HG02642 (cell line): Measurements from ENCODE around the gene FAM53B.
A peak's percentile ranks its signal among the peaks of the same experiment; 100 is the strongest.

ENCODE experiments used
- ATAC-seq: cut with Tn5 transposase; IDR thresholded peaks from one replicate; pipeline ENCODE4 v1.9.1; 2021; ENCODE audit warnings: mild to moderate bottlenecking; ENCODE audit not compliant: unreplicated experiment, poor library complexity

Gene FAM53B

DNA sequence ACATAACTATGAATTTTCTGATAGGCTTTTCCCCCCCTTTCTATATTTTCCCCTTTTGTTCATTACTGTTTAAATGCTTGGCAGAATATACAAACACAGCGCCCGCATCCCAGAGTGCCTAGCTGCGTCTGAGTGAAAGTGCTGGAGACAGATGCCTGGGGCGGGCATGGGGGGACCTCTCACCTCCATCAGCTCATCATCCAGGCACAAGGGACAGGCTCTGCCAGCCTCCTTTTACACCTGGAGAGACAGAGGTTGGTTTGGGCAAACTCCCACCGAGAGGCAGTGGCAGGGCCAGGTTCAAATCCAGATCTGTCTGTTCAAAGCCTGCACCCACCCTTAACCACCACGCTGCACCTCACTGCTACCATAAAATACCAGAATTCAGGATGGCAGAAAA is 104.5 kb downstream of the FAM53B start:
- no peak for ATAC-seq

DNA sequence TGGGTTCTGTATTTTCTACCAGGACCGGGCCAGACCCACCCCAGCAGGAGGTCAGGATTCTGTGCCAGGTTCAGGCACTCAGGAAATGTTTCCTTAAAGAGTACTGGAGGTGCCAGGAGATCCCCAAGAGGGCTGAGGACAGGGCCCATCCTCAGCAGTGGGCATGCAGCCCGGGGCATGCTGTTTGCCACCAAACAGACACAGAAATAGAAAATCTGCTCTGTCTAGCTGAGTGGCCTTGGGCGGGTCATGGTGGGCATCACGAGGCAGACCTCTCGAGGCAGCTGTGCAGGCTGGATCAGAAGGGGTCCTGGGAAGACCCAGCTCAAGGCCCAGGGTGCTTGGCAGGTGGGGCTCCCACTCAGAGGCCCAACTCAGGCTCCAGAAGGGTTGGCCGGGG is 105.0 kb downstream of the FAM53B start:
- no peak for ATAC-seq

DNA sequence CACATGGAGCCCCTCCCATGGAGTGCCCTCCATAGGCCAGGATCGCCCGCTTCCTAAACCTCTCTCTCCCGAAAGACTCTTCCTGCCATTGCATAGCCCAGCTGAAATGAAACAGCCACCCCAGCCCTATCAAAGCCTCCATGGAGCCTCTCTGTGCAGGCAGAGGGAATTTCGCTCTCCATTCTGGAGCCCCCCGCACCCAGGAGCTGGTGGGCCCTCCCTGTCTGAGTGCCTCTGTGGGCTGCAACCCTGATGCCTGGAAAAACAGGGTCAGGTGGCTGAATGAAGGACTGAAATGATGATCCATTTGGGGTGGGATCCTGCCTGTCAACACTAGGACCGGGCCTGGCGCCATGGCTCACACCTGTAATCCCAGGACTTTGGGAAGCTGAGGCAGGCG is 106.4 kb downstream of the FAM53B start:
- no peak for ATAC-seq

DNA sequence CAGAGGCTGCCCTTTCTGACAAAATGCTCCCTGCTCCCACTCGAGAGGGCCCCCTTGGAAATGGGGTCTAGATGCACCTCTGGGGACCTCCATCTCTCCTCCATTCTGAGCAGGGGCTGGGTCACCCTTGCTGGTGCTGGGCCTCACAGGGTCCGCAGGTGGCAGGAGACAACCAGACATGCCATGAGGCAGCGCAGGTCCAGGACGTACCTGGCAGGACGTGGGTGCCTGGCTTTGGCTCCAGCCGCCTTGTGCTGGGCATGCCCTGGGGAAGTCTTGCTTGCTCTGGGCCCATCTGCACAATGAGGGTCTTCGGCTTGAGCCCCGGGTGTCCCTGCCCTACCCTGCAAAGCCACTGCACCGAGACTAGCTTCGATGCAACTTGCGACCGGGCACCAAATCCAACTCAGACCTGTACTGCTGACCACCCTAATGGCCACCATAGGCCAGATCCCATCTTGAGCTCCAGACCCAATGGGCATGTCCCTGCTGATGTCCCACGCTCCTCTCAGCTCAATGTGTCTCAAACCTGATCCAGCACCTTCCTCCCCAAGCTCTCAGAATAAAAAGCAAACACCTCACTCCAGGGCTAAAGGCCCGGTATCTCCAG is 107.0 kb downstream of the FAM53B start:
- no peak for ATAC-seq

GRCh38 chr10:124636271-124636995 is 107.7 kb downstream of the FAM53B start:
- ATAC-seq = no peak

DNA sequence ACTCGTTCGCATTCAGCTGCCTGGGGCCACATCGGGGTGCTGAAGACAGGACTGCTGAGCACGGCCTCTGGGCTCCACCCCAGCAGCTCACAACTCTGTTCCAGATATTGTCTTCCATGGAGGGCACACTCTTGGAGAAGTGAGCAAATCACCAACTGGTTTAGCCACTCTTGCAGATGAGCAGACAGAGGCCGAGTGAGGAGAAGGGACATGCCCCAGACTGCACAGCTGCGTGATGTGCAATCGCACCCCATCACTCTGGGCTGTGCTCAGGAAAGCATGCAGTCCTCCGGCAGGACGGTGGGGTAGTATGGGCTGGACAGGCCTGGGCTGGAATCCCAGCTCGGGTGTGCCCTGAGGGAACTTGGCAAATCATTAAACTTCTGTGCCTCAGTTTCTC is 111.6 kb downstream of the FAM53B start:
- no peak for ATAC-seq

- no peak for ATAC-seq
Measured at GRCh38 chr10:124632064-124632531, 112.1 kb downstream of the FAM53B start.

DNA sequence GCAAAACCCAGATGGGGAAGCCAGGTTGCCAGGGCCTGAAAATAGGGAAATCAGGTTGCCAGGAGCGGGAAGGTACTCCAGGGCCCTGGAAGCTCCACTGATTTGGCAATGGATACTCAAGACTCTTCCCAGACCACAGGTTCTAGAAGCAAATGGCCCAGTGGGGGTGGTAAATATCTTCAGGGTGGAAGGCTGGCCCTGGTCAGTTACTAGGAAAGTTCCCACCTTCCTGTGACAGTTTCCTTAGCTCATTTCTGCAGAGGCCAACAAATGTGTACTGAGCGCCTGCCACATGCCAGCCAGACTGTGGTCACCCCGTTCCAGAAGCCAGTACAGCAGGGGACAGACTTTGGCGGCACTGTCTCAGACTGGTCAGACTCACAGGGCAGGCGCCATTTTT is 113.6 kb downstream of the FAM53B start:
- no peak for ATAC-seq

- no peak for ATAC-seq
Measured at GRCh38 chr10:124629842-124630241, 114.3 kb downstream of the FAM53B start.

DNA sequence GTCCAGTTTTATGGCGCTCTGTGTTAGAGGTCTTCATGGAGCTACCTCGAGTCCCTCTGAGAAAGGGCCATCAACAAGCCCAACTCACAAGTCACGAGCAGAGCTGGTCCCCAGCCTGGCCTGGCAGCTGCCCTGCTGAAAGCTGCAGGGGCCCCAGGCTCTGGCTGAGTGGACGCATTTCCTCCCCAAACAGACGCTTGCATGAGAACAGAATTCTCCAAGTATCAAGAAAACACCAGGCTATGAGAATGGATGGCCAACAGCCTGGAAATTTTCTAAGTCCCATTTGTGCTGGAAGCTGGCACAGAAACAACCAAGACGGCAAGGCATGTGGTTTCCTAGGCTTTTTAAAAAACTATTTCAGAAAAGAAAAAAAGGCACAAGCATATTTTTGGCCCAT is 114.8 kb downstream of the FAM53B start:
- no peak for ATAC-seq

- ATAC-seq = no peak
Measured at GRCh38 chr10:124628676-124629021, 115.5 kb downstream of the FAM53B start.

DNA sequence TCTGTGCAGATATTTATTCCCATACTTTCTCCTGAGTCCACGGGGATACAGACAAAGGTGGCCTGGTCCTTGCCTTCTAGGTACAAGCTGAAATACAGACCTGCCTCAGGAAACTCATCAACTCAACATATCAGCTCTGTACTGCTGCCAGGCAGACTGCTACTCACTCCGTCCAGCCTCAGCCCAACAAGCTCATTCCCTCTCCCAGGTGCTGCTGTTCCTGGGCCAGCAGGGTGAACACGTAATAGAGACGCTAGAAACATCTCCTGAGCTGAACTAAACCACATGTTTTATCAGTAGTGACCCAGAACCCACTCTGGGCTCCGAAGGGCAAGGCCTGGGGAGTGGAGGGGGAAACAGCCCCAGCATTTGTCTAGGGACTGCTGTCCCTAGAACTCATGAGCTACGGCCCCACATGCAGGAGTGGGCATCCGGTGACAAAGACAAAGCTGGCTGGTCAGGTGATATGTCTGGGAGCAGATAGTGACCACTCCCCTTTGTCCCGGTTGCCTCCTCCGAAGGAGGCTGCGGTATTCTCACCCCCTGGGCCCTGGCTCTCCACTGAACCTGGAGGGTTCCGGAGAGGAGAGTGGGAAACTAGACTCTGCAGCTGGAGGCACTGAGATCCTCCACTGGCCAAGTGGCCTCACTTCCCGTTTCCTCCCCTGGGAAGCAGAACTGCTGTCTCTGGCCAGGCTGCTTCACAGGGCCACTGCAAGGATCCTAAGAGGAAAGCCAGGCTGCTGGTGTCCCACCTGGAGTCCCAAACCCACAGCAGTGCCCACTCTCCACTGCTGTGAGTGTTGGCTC is 116.1 kb downstream of the FAM53B start:
- no peak for ATAC-seq

DNA sequence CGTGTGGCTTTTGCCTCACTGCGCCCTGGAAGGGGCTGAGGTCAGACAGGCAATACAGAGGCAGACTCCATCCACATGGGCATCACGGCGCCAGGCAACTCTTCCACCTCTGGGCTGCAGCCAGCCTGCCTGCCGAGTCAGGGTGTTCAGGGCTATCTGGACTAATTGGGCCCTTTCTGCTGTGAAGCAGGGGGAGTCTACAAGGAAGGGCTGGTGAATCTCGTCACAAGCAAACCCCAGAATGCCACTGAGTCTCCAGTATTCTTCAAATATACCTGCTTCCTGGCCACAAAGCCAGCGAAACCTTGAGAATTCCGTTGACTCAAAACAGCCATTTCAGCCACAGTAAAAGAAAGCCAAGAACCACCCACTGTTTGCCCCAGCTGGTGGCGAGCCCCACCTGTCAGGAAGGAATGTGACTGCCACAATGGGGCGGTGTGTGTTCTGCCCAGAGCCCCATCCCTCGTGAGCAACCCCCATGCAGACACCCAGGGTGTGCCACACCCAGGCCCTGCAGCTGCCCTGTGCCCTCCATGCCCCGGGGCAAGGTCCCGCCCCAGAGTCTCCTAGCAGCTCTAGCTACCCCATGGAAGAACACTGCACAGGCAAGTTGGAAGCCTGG is 117.3 kb downstream of the FAM53B start:
- peak; percentile 80 for ATAC-seq

DNA sequence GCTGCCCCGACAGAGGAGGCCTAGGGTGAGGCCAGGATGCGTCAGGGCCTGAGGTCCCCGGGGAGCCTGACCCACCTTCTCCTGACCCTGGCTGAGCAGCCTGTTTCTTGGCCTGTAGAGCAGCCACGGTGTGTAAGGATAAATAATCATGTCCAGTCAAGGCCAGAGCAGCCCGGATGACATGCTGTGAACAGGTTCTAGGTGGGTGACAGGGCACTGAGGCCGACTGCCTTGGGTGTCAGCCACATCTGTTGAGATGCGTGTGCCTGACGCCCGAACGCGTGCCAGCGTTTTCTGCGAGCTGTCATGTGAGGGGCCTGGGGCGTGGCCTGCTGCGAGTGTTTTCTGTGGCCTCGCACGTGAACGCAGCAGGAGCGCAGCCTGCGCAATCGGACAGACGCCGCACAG is 118.3 kb downstream of the FAM53B start:
- ATAC-seq = no peak

GRCh38 chr10:124624895-124625294 is 119.3 kb downstream of the FAM53B start:
- no peak for ATAC-seq

DNA sequence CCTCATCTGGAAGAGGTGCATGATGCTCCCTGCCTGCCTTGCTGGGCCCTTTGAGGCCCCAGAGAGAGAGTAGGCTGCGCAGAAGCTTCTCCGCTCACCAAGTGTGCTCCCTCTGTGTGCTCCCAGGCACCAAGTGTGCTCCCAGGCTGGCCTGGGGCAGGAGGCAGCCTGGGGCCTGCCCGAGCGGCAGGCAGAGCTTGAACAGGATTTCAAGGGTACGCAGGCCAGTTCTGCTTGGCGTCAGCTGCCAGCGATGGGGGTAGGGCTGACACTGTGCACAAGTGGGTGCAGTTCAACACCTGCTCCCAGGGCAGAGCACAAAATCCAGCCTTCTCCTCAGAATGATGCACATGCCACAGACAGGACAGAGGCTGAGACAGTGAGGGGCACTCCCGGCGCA is 119.7 kb downstream of the FAM53B start:
- ATAC-seq = no peak

GRCh38 chr10:124624006-124624405 is 120.2 kb downstream of the FAM53B start:
- no peak for ATAC-seq

DNA sequence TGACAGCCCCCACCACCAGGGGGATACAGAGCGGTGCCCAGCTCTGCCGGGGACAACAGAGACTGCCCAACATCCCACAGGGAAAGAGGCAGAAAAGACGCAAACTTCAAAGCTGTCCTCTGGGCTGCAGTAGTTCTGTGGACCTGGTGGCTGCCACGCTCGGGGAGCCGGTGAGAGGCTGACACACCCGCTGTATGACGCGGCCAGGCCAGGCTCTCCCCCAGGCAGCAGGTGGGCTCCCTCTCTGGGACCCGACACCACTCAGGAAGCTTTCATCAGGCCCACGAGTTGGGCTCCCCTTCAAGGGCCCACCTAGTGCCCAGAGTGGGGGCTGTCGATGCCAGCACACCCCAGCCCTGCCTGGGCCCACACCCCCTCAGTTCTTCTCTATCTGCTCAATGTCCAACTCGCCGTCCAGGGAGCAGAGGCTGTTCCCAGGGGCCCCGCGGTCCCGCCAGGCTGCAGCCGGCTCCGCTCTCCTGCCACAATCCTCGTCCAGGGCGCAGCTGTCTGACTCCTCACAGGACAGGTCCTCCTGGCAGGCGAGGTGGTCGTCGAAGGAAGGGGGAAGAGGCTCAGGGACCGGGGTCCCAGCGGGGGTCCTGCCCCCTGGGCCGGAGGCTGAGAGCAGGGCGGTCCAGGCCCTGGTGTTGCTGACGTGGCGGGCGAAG is 121.2 kb downstream of the FAM53B start:
- ATAC-seq = no peak

GRCh38 chr10:124622158-124622557 is 122.0 kb downstream of the FAM53B start:
- no peak for ATAC-seq

DNA sequence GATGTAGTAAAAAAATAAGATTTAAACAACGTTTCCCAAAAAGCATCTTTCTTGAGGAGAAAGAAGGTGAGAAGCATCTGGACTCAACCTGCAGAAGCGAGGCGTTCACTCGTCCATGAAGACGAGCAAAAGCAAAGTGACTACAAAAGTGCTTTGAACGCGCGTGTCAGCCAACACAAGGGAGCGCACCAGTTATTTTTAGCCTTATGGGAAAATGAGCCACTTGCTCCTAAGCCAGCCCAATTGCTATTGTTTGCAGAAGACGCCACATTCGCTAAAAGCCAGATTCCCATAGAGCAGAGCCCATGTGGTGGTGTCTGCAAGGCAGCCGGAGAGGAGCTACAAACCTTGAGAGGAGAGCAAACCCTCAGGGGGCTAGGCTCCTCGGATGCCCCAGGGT is 122.5 kb downstream of the FAM53B start:
- ATAC-seq = no peak
